HEK293 (cell line): ENCODE measurements around the gene ERAL1.
"Not testable (repeated sequence)": the region's sequence is repeated elsewhere in the genome, so short reads cannot be mapped to it uniquely, and the experiment has no call there.

Source experiments
- CTCF ChIA-PET: fragments of 350-600 bp; formaldehyde crosslinking; extraction: SDS; loops from one replicate; lab custom pipeline; 2021; ENCODE audit warnings: antibody characterized with exemption; lab: Yijun Ruan, JAX
- POLR2A ChIA-PET: fragments of 300-600 bp; formaldehyde crosslinking; extraction: SDS; loops from one replicate; lab custom pipeline; 2020; ENCODE audit warnings: antibody characterized with exemption, inconsistent platforms; lab: Yijun Ruan, JAX
- H3K27ac ChIP-seq: fragments of 200-500 bp; sonication (Bioruptor generic); 2 replicates; pipeline ENCODE4 v1.5.1; 2014; ENCODE audit warnings: low read depth, low read length, control low read depth, inconsistent platforms; ENCODE audit errors: extremely low read depth
- H3K36me3 ChIP-seq, 2 experiments: fragments of 200-500 bp in 1 of 2; sonication (Bioruptor generic) in 1 of 2; 1 replicate in 1 of 2; 2 replicates in 1 of 2; pipeline ENCODE4 v1.5.1; 2014 to 2017; ENCODE audit warnings: inconsistent platforms in 2 of 2, low read length in 2 of 2; ENCODE audit not compliant: control insufficient read depth in 2 of 2, insufficient read depth in 1 of 2
- H3K4me1 ChIP-seq: fragments of 200-500 bp; sonication (Bioruptor generic); 2 replicates; pipeline ENCODE4 v1.5.1; 2014; ENCODE audit warnings: mild to moderate bottlenecking, low read length, inconsistent platforms; ENCODE audit not compliant: control insufficient read depth, insufficient read depth
- H3K4me3 ChIP-seq: 2 replicates; pipeline ENCODE4 v1.5.1; 2011; ENCODE audit warnings: low read depth, mild to moderate bottlenecking, control low read depth, low read length, moderate library complexity
- H3K9me3 ChIP-seq: fragments of 200-500 bp; sonication (Bioruptor generic); 2 replicates; pipeline ENCODE4 v1.5.1; 2014; ENCODE audit warnings: low read depth, low read length, inconsistent platforms; ENCODE audit not compliant: control insufficient read depth, insufficient read depth
- EGR2 ChIP-seq: fragments of 450-650 bp; formaldehyde crosslinking; IDR thresholded peaks from 2 replicates; pipeline ENCODE4 v1.5.1; 2016; ENCODE audit warnings: low read depth, missing biosample characterization, missing genetic modification characterization
- GLIS1 ChIP-seq: fragments of 450-650 bp; formaldehyde crosslinking; IDR thresholded peaks from 2 replicates; pipeline ENCODE4 v1.5.1; 2016; ENCODE audit warnings: missing biosample characterization, missing genetic modification characterization
- PRDM1 ChIP-seq: fragments of 450-650 bp; formaldehyde crosslinking; IDR thresholded peaks from 2 replicates; pipeline ENCODE4; 2016; ENCODE audit warnings: missing biosample characterization, missing genetic modification characterization
- SCRT2 ChIP-seq: fragments of 450-650 bp; formaldehyde crosslinking; IDR thresholded peaks from 2 replicates; pipeline ENCODE4 v1.5.1; 2016; ENCODE audit warnings: missing biosample characterization, missing genetic modification characterization
- ZBTB8A ChIP-seq: fragments of 450-650 bp; formaldehyde crosslinking; IDR thresholded peaks from 2 replicates; pipeline ENCODE4 v1.5.1; 2016; ENCODE audit warnings: missing biosample characterization, missing genetic modification characterization
- ZNF211 ChIP-seq: fragments of 450-650 bp; formaldehyde crosslinking; IDR thresholded peaks from 2 replicates; pipeline ENCODE4 v1.5.1; 2016; ENCODE audit warnings: low read depth, missing biosample characterization, missing genetic modification characterization
- ZNF221 ChIP-seq: fragments of 450-650 bp; formaldehyde crosslinking; IDR thresholded peaks from 2 replicates; pipeline ENCODE4 v1.5.1; 2017; ENCODE audit warnings: missing biosample characterization, missing genetic modification characterization, borderline replicate concordance
- ZNF544 ChIP-seq: fragments of 450-650 bp; formaldehyde crosslinking; IDR thresholded peaks from 2 replicates; pipeline ENCODE4 v1.5.0; 2017; ENCODE audit warnings: missing biosample characterization, missing genetic modification characterization
- ZNF621 ChIP-seq: fragments of 450-650 bp; formaldehyde crosslinking; IDR thresholded peaks from 2 replicates; pipeline ENCODE4 v1.5.1; 2017; ENCODE audit warnings: missing biosample characterization, missing genetic modification characterization
- ZNF629 ChIP-seq: fragments of 450-650 bp; formaldehyde crosslinking; IDR thresholded peaks from 2 replicates; pipeline ENCODE4 v1.5.1; 2017; ENCODE audit warnings: missing biosample characterization, missing genetic modification characterization
- ZNF768 ChIP-seq: fragments of 450-650 bp; formaldehyde crosslinking; IDR thresholded peaks from 2 replicates; pipeline ENCODE4 v1.5.1; 2018; ENCODE audit warnings: missing biosample characterization, mild to moderate bottlenecking, missing genetic modification characterization
- TF ChIP-seq, protein P1 (sequence below): fragments of 450-650 bp; formaldehyde crosslinking; IDR thresholded peaks from 2 replicates; pipeline ENCODE4 v1.5.1; 2016; ENCODE audit warnings: missing biosample characterization, missing genetic modification characterization

Gene ERAL1

DNA sequence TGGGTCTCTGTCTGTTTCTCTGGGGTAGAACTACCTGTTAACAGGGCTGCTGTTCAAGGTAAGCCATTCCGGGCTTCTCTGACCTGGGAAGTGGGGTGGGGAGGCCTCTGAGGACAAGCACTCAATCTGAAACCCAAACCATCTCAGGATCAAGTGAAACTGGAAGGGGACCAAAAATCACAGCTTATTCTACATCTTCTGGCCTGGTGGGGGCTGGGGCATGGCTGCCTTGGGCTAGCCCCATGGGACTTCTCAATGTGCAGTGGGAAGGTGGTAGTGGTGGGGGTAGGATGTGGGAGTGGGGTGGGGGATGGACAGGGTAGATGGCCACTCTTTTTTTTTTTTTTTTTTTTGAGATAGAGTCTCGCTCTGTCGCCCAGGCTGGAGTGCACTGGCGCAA is 37.2 kb downstream of the ERAL1 start:
- Histone ChIP-seq H3K4me1 (peaks cover 4% of the 10 kb centered on the region; the same call in 1 of the 2 replicates), H3K9me3 (no peaks in the 10 kb centered on the region), H3K36me3 (peaks cover 0 to 16% of the 10 kb centered on the region in 2 experiments; a peak in 2 of 3 replicates), H3K27ac (0 out of 2 replicates have a peak overlapping the region, but pooled peaks have one; percentile 17), H3K4me3 (no peak overlapping the region)
- CTCF ChIA-PET, result interaction anchor here (0.6 to 18.6 kb wide), 5 partner anchors 10 to 246 kb away, joined by 3 to 142 read pairs (median 5); partner anchors contain the start of gene DHRS13
- TF ChIP-seq EGR2 (tag by site-specific recombination), result peak; percentile 36
- TF ChIP-seq ZNF629 (tag by site-specific recombination), result no peak
- no peak for TF ChIP-seq ZNF544 (tag by site-specific recombination)
- no peak for TF ChIP-seq ZNF221 (tag by site-specific recombination)
- TF ChIP-seq GLIS1, result no peak
- POLR2A ChIA-PET, result interaction anchor here (0.5 kb wide), 1 partner anchor 135 kb away, joined by 3 read pairs; no protein-coding TSS in a partner anchor

DNA sequence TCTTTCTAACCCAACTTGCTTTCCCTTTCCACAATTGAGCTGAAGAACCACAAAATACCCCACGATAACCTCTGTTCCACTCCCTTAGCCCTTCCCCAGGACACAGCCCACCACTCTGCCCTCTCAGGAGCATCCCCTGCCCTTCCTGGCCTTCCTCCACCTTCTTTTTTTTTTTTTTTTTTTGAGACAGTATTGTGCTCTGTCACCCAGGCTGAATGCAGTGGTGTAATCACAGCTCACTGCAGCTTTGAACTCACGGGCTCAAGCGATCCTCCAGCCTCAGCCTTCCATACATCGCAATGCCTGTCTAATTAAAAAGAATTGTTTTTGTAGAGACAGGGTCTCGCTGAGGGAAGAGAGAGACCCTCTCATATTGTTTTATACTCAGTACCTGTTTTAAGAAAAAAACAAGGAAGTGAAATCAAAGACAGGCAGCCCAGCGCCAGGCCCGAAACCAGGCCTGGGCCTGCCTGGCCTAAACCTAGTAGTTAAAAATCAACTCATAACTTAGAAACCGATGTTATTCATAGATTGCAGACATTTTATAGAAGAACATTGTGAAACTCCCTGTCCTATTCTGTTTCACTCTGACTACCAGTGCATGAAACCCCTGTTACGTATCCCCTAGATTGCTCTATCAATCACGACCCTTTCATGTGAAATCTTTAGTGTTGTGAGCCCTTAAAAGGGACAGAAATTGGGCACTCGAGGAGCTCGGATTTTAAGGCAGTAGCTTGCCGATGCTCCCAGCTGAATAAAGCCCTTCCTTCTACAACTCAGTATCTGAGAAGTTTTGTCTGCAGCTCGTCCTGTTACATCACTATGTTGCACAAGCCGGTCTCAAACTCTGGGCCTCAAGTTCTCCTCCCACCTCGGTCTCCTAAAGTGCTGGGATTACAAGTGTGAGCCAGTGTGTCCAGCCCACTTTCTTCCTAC is 38.7 kb downstream of the ERAL1 start:
- H3K27ac ChIP-seq, H3K36me3 ChIP-seq, H3K4me3 ChIP-seq, H3K4me1 ChIP-seq, H3K9me3 ChIP-seq: not testable (repeated sequence)
- POLR2A ChIA-PET, result interaction anchor here (0.7 to 1.3 kb wide), 4 partner anchors 29 to 174 kb away, joined by 3 to 4 read pairs (median 3); partner anchors contain the start of genes FAM222B and RPL23A
- CTCF ChIA-PET, result interaction anchor here (0.5 to 18.6 kb wide), 7 partner anchors 9 to 457 kb away, joined by 3 to 142 read pairs (median 3); partner anchors contain the start of gene DHRS13
- peak; percentile 71; the same call in 1 of the 2 replicates for TF ChIP-seq ZBTB8A (tag by site-specific recombination)
- TF ChIP-seq PRDM1 (tag by site-specific recombination), result 0 out of 2 replicates have a peak, but pooled peaks have one; percentile 41
- 0 out of 2 replicates have a peak, but pooled peaks have one; percentile 23 for TF ChIP-seq ZNF211

DNA sequence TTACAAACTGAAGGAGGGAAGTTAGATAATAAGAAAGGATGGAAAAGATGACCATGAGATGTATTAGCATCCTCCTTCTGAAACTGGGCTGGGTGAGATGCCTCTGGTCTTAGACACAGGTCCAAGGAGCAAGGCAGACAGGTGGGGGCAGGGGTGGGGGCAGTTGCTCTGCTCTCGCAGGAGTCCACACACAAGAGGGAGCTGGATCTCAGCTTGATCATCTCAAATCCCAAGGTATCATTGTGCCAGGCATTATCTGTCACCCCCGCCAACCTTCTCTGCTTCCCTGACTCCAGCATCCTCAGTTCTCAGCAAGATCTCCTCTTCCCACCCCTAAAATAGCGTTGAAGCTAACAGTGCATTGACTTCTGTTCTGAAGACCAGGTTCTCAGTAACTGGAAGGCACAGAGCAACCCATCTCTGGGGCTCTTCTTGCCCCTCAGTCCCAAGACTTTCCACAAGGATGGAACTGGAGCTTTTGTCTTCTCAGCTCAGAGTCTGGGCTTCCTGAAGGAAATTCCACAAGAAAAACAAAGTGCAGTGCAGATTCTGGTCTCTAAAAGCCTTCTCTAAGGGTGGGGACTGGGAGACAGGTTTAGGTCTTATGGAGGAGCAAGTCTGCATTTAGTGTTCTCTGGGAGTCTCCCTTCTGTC is 41.1 kb downstream of the ERAL1 start:
- CTCF ChIA-PET, result interaction anchor here (0.7 to 18.6 kb wide), 6 partner anchors 16 to 168 kb away, joined by 3 to 142 read pairs (median 3); partner anchors contain the start of genes NEK8 and TLCD1
- Histone ChIP-seq H3K9me3 (no peaks in the 10 kb centered on the region), H3K27ac (no peak overlapping the region), H3K4me1 (peaks cover 9% of the 10 kb centered on the region; the same call in 1 of the 2 replicates), H3K4me3 (peak overlapping the region; percentile 88; the same call in 1 of the 2 replicates), H3K36me3 (peaks cover 0 to 16% of the 10 kb centered on the region in 2 experiments; a peak in 2 of 3 replicates)
- TF ChIP-seq SCRT2, result peak; percentile 36; the same call in 1 of the 2 replicates
- no peak for TF ChIP-seq ZNF768 (tag by site-specific recombination)
- TF ChIP-seq, protein P1, sequence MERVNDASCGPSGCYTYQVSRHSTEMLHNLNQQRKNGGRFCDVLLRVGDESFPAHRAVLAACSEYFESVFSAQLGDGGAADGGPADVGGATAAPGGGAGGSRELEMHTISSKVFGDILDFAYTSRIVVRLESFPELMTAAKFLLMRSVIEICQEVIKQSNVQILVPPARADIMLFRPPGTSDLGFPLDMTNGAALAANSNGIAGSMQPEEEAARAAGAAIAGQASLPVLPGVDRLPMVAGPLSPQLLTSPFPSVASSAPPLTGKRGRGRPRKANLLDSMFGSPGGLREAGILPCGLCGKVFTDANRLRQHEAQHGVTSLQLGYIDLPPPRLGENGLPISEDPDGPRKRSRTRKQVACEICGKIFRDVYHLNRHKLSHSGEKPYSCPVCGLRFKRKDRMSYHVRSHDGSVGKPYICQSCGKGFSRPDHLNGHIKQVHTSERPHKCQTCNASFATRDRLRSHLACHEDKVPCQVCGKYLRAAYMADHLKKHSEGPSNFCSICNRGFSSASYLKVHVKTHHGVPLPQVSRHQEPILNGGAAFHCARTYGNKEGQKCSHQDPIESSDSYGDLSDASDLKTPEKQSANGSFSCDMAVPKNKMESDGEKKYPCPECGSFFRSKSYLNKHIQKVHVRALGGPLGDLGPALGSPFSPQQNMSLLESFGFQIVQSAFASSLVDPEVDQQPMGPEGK (tag by site-specific recombination), result 0 out of 2 replicates have a peak, but pooled peaks have one; percentile 37
- no peak for TF ChIP-seq ZNF621 (tag by site-specific recombination)
- POLR2A ChIA-PET, result interaction anchor here (1.1 to 2.6 kb wide), 4 partner anchors 11 to 185 kb away, joined by 3 to 12 read pairs (median 8); partner anchors contain the start of genes PHF12 and PROCA1
